Neural cell (in vitro differentiated cells): ENCODE measurements around the gene DPF3. TPM values are rescaled to one million over a fixed set of nuclear protein-coding genes. Genes with fewer than 3 reads are reported as not detected.

Source experiments
- H2AFZ ChIP-seq: fragments of 200-600, 300-800 bp; sonication (generic), shearing (Covaris generic); 2 replicates; pipeline ENCODE4 v1.6.0; 2014; ENCODE audit warnings: low read depth, mild to moderate bottlenecking, antibody characterized with exemption, low read length, moderate library complexity
- H3F3A ChIP-seq: fragments of 200-600 bp; shearing (Covaris generic); 2 replicates; pipeline ENCODE4 v1.6.1; 2016; ENCODE audit warnings: mild to moderate bottlenecking, moderate library complexity, mixed read lengths, antibody characterized with exemption, low read length; ENCODE audit not compliant: insufficient read depth, poor library complexity, severe bottlenecking
- H3K27ac ChIP-seq: fragments of 200-600, 300-800 bp; sonication (generic), shearing (Covaris generic); 2 replicates; pipeline ENCODE4 v1.5.1; 2014; ENCODE audit warnings: mild to moderate bottlenecking, low read length, moderate library complexity
- H3K27me3 ChIP-seq: fragments of 300-800, 200-600 bp; sonication (generic), shearing (Covaris generic); 2 replicates; pipeline ENCODE4 v1.6.0; 2014; ENCODE audit warnings: mild to moderate bottlenecking, low read depth, low read length, moderate library complexity; ENCODE audit not compliant: insufficient read depth
- H3K36me3 ChIP-seq: fragments of 300-800, 200-600 bp; sonication (generic), shearing (Covaris generic); 2 replicates; pipeline ENCODE4 v1.5.1; 2014; ENCODE audit warnings: mild to moderate bottlenecking, antibody characterized with exemption, low read length, moderate library complexity; ENCODE audit not compliant: insufficient read depth
- H3K4me2 ChIP-seq: fragments of 300-800, 200-600 bp; sonication (generic), shearing (Covaris generic); 2 replicates; pipeline ENCODE4 v1.6.0; 2014; ENCODE audit warnings: mild to moderate bottlenecking, low read length
- H3K4me3 ChIP-seq: fragments of 300-800, 200-600 bp; sonication (generic), shearing (Covaris generic); 2 replicates; pipeline ENCODE4 v1.5.1; 2014; ENCODE audit warnings: mild to moderate bottlenecking, low read length, moderate library complexity
- H3K79me2 ChIP-seq: fragments of 200-600 bp; shearing (Covaris generic); replicated peaks from 2 replicates; pipeline ENCODE4 v1.6.0; 2014; ENCODE audit warnings: mild to moderate bottlenecking, low read length, moderate library complexity; ENCODE audit not compliant: insufficient read depth
- H3K9ac ChIP-seq: fragments of 300-800, 200-600 bp; sonication (generic), shearing (Covaris generic); 2 replicates; pipeline ENCODE4 v1.6.1; 2016; ENCODE audit warnings: mild to moderate bottlenecking, low read length, mixed read lengths
- H3K9me2 ChIP-seq: fragments of 200-600 bp; shearing (Covaris generic); 2 replicates; pipeline ENCODE4 v1.6.1; 2016; ENCODE audit warnings: mild to moderate bottlenecking, low read length, mixed read lengths; ENCODE audit not compliant: insufficient read depth
- H3K9me3 ChIP-seq: fragments of 200-600, 300-800 bp; sonication (generic), shearing (Covaris generic); 2 replicates; pipeline ENCODE4 v1.6.1; 2016; ENCODE audit warnings: mild to moderate bottlenecking, mixed run types, low read length, moderate library complexity, mixed read lengths
- H4K20me1 ChIP-seq: fragments of 200-600 bp; shearing (Covaris generic); 2 replicates; pipeline ENCODE4 v1.6.1; 2016; ENCODE audit warnings: mild to moderate bottlenecking, mixed run types; ENCODE audit not compliant: insufficient read depth
- EP300 ChIP-seq: fragments of 450-650 bp; conservative IDR thresholded peaks from 2 replicates; pipeline ENCODE4 v1.6.1; 2014; ENCODE audit warnings: antibody characterized with exemption, mild to moderate bottlenecking, moderate library complexity; ENCODE audit not compliant: poor library complexity, severe bottlenecking
- EZH2 ChIP-seq: fragments of 200-600, 300-800 bp; shearing (Covaris generic), sonication (generic); IDR thresholded peaks from 2 replicates; pipeline ENCODE4 v1.6.1; 2014; ENCODE audit warnings: antibody characterized with exemption, low read length, borderline replicate concordance, mild to moderate bottlenecking; ENCODE audit not compliant: insufficient read depth, poor library complexity, severe bottlenecking
- MXI1 ChIP-seq: fragments of 450-650 bp; conservative IDR thresholded peaks from 2 replicates; pipeline ENCODE4 v1.6.1; 2014; ENCODE audit warnings: antibody characterized with exemption, mild to moderate bottlenecking; ENCODE audit not compliant: poor library complexity, severe bottlenecking
- POLR2AphosphoS5 ChIP-seq: IDR thresholded peaks from 2 replicates; pipeline ENCODE4 v1.6.1; 2012
- RAD21 ChIP-seq: fragments of 450-650 bp; conservative IDR thresholded peaks from 2 replicates; pipeline ENCODE4 v1.6.1; 2014; ENCODE audit warnings: antibody characterized with exemption, mild to moderate bottlenecking, moderate library complexity
- SMC3 ChIP-seq: fragments of 450-650 bp; conservative IDR thresholded peaks from 2 replicates; pipeline ENCODE4 v1.6.1; 2014; ENCODE audit warnings: antibody characterized with exemption, mild to moderate bottlenecking, moderate library complexity; ENCODE audit not compliant: poor library complexity
- TAF1 ChIP-seq: IDR thresholded peaks from 2 replicates; pipeline ENCODE4 v1.6.1; 2012; ENCODE audit warnings: low read depth
- polyA plus RNA-seq: library from polyadenylated mRNA; depleted of rRNA; stranded (reverse); fragments of >200 nt; gene quantifications from 2 replicates; pipeline ENCODE4 v1.2.3, GENCODE V29; 2014
- TF ChIP-seq, protein P1 (sequence below): fragments of 450-650 bp; IDR thresholded peaks from 2 replicates; pipeline ENCODE4 v1.5.1; 2014; ENCODE audit warnings: antibody characterized with exemption, mild to moderate bottlenecking, moderate library complexity; ENCODE audit not compliant: poor library complexity, severe bottlenecking
- TF ChIP-seq, protein P2 (sequence below): IDR thresholded peaks from 2 replicates; pipeline ENCODE4 v1.6.1; 2012; ENCODE audit warnings: borderline replicate concordance

DPF3 gene
- polyA plus RNA-seq, 1 donor from 2014 or later = 2.9 TPM

DNA sequence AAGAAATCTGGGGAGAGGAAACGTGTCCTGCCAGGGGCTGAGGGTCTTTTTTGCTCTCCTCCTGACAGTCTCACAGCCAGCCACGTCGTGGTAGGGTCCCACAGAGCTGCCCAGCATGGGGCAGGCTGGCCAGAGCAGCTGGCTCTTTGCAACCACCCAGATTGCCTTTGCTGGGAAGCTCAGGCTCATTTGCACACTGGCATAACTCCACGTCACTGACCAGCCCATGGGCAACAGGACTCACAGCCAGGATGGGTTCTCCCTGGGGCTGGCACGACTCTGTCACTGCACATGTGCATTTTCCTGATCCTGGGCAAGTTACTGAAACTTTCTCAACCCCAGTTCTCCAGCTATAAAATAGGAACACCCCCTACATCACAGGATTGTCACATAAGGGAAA, 242.2 kb downstream of the DPF3 start:
- no peak overlapping the region for H3K4me2 ChIP-seq

DNA sequence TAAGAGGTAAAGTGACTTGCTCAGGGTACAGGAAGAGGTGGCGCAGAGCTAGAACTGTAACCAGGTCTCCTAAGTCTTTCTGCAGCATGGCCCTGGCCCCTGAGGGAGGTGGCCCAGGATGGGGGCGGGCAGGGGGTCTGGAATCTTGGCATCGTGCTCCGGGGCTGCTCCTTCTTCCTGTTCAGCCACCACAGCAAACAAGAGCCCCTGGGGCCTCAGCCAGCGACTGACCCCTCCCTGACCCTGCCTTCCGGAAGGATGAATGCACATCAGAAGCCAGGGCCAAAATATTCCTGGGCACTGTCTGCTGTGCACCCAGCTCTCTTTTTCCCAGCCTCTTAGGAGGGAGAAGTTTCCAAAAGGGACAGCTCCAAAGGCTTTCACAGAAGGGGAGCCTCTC, 242.8 kb downstream of the DPF3 start:
- no peak overlapping the region for H3K4me2 ChIP-seq
- H3F3A ChIP-seq = no peaks in the 10 kb centered on the region
- H3K9me3 ChIP-seq = no peaks in the 10 kb centered on the region
- TF ChIP-seq POLR2AphosphoS5 = no peak
- TF ChIP-seq SMC3 = no peak
- no peak for TF ChIP-seq EP300
- no peak for TF ChIP-seq MXI1
- TF ChIP-seq, protein P1, sequence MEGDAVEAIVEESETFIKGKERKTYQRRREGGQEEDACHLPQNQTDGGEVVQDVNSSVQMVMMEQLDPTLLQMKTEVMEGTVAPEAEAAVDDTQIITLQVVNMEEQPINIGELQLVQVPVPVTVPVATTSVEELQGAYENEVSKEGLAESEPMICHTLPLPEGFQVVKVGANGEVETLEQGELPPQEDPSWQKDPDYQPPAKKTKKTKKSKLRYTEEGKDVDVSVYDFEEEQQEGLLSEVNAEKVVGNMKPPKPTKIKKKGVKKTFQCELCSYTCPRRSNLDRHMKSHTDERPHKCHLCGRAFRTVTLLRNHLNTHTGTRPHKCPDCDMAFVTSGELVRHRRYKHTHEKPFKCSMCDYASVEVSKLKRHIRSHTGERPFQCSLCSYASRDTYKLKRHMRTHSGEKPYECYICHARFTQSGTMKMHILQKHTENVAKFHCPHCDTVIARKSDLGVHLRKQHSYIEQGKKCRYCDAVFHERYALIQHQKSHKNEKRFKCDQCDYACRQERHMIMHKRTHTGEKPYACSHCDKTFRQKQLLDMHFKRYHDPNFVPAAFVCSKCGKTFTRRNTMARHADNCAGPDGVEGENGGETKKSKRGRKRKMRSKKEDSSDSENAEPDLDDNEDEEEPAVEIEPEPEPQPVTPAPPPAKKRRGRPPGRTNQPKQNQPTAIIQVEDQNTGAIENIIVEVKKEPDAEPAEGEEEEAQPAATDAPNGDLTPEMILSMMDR = no peak
- TF ChIP-seq RAD21 = no peak
- no peak for TF ChIP-seq TAF1
- TF ChIP-seq, protein P2, sequence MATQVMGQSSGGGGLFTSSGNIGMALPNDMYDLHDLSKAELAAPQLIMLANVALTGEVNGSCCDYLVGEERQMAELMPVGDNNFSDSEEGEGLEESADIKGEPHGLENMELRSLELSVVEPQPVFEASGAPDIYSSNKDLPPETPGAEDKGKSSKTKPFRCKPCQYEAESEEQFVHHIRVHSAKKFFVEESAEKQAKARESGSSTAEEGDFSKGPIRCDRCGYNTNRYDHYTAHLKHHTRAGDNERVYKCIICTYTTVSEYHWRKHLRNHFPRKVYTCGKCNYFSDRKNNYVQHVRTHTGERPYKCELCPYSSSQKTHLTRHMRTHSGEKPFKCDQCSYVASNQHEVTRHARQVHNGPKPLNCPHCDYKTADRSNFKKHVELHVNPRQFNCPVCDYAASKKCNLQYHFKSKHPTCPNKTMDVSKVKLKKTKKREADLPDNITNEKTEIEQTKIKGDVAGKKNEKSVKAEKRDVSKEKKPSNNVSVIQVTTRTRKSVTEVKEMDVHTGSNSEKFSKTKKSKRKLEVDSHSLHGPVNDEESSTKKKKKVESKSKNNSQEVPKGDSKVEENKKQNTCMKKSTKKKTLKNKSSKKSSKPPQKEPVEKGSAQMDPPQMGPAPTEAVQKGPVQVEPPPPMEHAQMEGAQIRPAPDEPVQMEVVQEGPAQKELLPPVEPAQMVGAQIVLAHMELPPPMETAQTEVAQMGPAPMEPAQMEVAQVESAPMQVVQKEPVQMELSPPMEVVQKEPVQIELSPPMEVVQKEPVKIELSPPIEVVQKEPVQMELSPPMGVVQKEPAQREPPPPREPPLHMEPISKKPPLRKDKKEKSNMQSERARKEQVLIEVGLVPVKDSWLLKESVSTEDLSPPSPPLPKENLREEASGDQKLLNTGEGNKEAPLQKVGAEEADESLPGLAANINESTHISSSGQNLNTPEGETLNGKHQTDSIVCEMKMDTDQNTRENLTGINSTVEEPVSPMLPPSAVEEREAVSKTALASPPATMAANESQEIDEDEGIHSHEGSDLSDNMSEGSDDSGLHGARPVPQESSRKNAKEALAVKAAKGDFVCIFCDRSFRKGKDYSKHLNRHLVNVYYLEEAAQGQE = no peak
- TF ChIP-seq EZH2 = no peak
- no peaks in the 10 kb centered on the region for H3K36me3 ChIP-seq
- no peaks in the 10 kb centered on the region for H3K27me3 ChIP-seq
- H3K79me2 ChIP-seq = no peaks in the 10 kb centered on the region
- H3K9me2 ChIP-seq = no peaks in the 10 kb centered on the region
- no peak overlapping the region for H3K4me3 ChIP-seq
- H2AFZ ChIP-seq = no peak overlapping the region
- no peak overlapping the region for H3K9ac ChIP-seq
- H3K27ac ChIP-seq = no peak overlapping the region
- H4K20me1 ChIP-seq = no peaks in the 10 kb centered on the region

More for the DNA sequence above, 242.2 kb downstream of the DPF3 start:
- H4K20me1 ChIP-seq = no peaks in the 10 kb centered on the region
- no peaks in the 10 kb centered on the region for H3K36me3 ChIP-seq
- no peaks in the 10 kb centered on the region for H3K27me3 ChIP-seq
- no peaks in the 10 kb centered on the region for H3K9me2 ChIP-seq
- H3K27ac ChIP-seq = no peak overlapping the region
- H3K9ac ChIP-seq = no peak overlapping the region
- H3F3A ChIP-seq = no peaks in the 10 kb centered on the region
- H3K79me2 ChIP-seq = no peaks in the 10 kb centered on the region
- TF ChIP-seq, protein P1 = no peak
- no peak for TF ChIP-seq EZH2
- TF ChIP-seq TAF1 = no peak
- no peak for TF ChIP-seq SMC3
- no peak for TF ChIP-seq EP300
- no peaks in the 10 kb centered on the region for H3K9me3 ChIP-seq
- no peak overlapping the region for H3K4me3 ChIP-seq
- H2AFZ ChIP-seq = no peak overlapping the region
